ENCODE data around the gene WDR72.
A peak's percentile ranks its signal among the peaks of the same experiment; 100 is the strongest.

DNA sequence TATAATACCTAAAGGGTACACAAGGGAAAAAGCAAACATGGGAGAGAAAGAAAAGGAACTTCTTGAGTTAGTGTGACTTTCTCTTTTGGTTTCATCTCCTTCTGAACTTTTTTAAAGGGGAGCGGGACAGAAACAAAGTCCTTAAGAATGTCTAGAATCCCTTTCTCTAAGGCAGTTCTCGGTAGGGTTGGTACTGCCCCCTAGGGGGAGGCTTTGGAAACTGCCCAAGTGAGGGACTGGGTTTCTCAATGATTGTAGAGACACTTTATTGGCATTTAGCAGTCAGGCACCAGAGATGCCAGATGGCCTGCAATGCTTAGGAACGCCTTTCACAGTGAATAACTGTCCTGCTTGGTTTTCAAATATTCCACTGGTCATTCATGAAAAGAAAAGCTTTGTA lies 172.7 kb downstream of the WDR72 start:
- TF ChIP-seq, protein P1, sequence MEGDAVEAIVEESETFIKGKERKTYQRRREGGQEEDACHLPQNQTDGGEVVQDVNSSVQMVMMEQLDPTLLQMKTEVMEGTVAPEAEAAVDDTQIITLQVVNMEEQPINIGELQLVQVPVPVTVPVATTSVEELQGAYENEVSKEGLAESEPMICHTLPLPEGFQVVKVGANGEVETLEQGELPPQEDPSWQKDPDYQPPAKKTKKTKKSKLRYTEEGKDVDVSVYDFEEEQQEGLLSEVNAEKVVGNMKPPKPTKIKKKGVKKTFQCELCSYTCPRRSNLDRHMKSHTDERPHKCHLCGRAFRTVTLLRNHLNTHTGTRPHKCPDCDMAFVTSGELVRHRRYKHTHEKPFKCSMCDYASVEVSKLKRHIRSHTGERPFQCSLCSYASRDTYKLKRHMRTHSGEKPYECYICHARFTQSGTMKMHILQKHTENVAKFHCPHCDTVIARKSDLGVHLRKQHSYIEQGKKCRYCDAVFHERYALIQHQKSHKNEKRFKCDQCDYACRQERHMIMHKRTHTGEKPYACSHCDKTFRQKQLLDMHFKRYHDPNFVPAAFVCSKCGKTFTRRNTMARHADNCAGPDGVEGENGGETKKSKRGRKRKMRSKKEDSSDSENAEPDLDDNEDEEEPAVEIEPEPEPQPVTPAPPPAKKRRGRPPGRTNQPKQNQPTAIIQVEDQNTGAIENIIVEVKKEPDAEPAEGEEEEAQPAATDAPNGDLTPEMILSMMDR (IDR thresholded peaks at IDR 0.05) = peak in 1 of 3 experiments; percentile 17
- TF ChIP-seq POLR2A (IDR thresholded peaks at IDR 0.05; ENCODE audit: low read depth) = no peak
- TF ChIP-seq EP300 (IDR thresholded peaks at IDR 0.05) = no peak
